NOMO-1 treated with dmso at 0.1 percent for 144 hours (cell line): Measurements from ENCODE around the gene SLC25A13.

Experiments
- DNase-seq: peaks from one replicate; lab custom pipeline; 2025; ENCODE audit not compliant: unreplicated experiment; lab: John Stamatoyannopoulos, UW

Gene SLC25A13

DNA sequence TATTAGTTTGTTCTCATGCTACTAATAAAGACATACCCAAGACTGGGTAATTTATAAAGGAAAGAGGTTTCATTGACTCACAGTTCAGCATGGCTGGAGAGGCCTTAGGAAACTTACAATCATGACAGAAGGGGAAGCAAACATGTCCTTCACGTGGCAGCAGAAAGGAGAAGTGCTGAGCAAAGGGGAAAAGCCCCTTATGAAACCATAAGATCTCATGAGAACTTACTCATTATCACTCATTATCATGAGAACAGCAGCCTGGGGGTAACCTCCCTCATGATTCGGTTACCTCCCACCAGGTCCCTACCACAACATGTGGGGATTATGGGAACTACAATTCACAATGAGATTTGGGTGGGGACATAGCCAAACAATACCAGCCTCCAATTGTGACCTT, 4.9 kb upstream of the SLC25A13 start:
- peak; percentile 73 for DNase-seq

DNA sequence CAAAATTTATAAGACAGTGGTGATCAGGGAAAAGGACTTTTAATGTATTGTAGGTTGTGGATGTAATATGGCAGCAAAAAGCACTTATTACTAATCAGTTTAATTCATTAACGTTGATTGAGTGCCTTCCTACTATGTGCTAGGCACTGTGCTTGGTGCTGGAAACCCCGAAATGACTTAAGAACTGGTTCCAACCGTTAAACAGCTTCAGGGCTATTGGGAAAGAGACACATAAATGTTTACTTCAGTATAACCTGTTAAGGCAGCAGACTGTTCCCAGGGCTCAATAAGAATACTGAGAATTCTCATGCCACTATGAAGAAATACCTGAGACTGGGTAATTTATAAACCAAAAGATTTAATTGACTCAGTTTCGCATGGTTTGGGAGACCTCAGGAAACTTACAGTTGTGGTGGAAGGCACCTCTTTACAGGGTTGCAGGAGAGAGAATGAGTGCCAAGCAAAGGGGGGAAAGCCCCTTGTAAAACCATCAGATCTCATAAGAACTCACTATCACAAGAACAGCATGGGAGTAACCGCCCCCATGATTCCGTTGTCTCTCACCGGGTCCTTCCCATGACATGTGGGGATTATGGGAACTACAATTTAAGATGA, 1.1 kb upstream of the SLC25A13 start:
- DNase-seq = no peak

DNA sequence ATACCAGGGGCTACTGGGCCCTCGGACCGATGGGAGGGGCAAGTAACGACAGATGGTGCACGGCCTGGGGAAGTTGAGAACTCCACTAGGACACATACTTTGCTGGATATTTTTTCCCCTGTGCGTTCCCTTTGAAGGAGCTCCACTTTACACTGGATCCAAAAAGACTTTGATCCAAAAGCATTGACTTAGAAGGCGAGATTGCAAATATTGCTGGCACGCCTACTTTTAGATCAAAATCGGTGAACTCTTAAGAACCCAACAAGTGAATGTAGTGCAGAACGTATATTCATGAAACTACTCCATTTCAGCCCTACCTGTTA, 436 bp upstream of the SLC25A13 start:
- DNase-seq = no peak

DNA sequence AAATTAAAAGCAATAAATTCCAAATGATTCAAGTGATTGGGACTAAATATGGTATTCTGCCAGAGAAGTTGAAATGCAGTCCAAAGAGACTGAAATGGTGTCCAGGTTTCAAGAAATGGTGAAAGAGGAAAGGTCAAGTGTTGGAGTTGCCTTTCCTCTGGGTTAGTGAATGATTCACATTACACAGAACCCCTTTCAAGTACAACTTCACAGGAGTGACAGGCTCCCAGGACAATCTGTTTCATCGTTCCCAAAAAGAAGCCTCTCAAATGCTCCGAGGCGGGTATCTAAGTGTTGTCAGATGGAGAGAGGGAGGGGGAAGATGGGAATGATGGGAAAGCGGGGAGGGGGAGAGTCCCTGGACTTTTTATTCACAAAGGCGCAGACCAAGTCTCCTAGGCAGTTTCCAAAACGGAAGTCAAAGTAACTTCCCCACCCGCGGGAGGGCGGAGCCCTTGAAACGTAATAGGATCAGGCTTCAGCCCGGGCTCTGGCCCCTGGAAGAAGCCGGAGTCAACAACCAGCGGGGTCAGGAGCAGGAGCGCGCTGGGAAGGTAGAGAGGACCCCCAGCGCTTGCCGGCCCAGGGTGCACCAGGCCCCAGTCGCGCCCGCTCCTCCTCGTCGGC, 754 bp downstream of the SLC25A13 start:
- DNase-seq = peak; percentile 96

DNA sequence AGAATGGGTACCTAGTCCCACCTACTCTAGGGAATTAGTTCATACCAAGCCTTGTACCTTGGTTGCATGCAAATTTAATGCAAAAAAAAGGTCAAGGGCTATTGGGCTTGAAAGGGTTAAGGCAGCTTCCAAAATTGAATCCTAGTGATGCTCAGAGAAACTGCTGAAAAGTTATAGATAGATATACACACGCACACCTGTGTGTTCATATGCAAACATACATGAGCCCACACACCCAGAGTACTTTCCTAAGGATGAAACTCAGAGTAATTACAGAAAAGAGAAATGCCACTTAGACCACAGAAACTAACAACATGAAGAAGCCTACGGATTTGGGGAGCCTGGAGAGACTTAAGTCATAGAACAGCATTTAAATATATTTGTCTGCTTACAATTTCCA, 1.5 kb downstream of the SLC25A13 start:
- peak; percentile 58 for DNase-seq

DNA sequence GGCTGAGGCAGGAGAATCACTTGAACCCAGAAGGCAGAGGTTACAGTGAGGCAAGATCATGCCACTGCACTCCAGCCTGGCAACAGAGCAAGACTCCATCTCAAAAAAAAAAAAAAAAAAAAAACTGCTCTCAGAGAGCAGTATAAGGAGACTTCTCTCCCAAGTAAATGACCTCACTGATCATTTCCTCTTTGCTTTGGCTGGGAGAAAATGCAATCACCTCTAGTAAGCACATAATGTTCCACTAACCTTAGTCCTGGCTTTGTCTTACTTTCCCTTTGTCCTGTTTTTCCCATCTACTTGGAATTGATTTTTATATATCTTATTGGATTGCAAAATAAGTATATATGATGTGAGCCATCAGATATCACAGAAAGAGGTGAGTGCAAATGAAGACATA, 2.5 kb downstream of the SLC25A13 start:
- DNase-seq = no peak

DNA sequence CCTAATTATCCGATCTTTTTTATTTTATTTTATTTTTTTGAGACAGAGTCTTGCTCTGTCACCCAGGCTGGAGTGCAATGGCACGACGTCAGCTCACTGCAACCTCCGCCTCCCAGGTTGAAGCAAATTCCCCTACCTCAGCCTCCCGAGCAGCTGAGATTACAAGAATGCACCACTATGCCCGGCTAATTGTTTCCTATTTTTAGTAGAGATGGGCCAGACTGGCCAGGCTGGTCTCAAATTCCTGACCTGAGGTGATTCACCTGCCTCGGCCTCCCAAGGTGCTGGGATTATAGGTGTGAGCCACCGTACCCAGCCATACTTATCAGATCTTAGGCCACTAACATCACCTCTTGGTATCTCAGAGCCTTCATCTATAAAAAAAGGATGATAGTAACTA, 4.9 kb downstream of the SLC25A13 start:
- DNase-seq = no peak

DNA sequence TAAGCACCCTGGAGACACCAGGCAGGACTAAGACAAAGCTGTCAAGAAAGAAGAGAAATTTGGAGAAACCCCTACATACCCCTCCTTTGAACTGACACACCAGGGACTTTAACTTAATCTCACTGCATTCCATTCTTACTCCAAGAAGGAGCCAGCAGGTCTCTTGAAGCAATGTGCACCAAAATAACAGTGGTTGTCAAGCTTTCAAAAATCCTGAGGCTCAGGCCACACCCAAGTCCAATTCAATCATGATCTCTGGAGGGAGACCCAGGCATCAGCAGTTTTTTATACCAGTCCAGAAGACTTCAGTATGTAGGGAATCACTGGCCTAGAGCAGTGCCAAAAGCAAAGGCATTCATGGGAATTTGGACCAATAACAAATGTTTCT, 6.8 kb downstream of the SLC25A13 start:
- no peak for DNase-seq

DNA sequence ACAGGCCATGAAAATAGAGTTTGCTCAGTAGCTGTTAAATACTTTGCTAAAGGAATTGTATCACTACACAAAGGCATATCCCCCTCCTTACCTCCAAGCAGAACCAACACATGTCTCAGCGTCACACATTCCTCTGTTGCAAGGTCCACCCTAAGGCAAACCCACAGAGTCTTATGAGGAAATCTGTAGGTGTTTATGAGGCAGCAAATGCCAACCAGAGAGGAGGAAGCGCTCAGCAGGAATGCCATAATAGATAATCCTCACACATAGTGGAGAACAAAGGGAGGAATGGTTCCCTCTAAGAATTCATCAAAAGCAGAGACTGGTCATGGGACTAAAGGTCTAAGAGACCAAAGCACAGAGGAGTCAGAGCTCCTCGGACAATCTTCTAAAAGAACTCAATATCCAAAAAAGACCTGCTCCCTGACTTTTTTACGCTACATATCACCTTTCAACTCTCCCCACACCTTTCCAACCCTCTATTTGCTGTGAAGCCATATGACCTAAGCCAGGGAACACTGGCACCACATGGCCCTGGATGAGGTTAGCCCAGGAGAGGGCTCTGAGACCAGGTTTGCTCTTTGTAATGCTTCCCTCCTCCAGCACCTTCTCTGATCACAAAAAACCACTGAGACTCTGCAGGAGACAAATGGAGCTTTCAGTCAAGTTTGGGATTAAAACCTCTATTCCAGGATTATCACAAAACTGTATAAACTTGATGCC, 7.3 kb downstream of the SLC25A13 start:
- peak; percentile 3 for DNase-seq

DNA sequence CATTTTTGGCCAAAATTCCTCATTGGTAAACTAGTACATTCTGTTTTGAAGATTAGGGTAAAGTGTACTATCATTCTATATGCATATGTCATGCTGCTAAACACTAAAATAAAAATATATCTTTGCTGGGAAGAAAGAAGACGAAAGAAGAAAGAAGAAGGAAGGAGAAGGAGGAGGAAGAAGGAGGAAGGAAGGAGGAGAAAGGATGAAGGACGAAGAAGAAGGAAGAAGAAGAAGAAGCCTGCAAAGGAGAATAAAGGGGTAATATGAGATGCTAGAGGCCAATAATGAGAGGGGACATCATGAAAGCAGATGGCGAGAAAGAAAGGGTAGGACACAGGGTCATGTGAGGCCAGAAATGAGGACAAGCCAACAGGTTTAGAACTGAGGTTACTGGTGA, 8.0 kb downstream of the SLC25A13 start:
- DNase-seq = no peak

DNA sequence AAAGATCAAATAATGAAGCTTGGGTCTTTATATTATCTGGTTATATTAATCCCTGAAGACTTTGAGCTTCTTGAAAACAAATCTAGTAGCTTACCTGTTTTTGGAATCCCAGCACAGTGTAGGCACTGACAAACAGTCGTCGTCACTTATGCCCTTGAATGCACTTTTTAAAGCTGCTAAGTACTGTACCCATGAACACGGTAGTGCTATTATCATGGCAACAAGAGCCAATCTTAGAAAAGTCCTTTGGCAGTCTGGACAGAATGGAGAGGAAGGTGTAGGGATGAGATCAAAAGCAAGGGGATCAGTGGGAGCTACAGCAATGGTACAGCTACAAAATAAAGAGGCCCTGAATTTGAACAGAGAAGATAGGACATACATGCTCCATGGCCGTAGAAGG, 9.4 kb downstream of the SLC25A13 start:
- no peak for DNase-seq

DNA sequence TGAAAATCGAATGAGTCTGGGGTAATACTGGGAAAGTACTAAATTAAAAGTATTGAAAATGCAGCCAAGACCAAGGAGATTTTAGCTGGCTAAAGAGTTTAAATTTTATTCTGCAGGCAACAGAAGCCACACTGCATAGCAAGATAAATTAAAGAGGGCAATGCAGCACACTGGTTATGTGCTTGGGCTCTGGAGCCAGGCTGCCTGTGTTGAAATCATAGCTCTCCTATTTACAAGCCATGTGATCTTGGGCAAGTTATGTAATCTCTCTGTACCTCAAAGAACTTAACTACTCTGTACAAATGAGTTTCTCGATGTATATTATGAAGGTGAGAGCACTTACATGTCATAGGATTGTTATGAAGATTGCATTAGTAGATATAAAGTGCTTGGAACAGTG, 9.9 kb downstream of the SLC25A13 start:
- DNase-seq = peak; percentile 92

DNA sequence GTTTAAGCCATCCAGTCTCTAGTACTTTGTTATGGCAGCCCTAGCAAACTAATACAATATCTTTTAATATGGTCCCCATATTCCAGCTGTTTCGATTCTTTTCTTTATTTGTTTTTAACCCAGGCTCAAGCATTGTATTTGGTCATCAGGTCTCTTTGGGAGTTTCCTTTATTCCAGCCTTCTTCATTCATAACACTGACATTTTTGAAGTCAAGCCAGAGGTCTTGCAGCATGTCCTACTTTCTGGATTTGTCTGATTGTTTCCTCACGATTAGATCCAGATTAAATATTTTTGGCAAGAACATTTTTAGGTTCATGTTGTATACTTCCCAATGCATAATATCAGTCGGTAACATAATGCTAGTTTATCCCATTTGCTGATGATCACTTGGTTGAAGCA, 11.8 kb downstream of the SLC25A13 start:
- no peak for DNase-seq

DNA sequence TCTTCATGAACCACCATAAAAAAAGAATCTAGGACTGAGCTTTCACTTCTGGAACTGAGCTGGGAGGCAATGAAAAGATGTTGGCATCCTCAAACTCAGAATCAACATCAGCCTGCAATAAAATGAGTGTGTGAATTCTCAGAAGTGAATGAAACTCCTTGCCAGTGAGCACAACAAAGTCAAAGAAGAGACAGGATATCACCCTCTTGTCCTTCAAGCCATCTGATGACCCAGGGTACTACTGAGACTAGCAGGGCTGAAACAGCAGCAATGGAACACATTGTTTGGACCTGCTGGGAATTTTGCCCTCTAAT, 13.0 kb downstream of the SLC25A13 start:
- DNase-seq = no peak

DNA sequence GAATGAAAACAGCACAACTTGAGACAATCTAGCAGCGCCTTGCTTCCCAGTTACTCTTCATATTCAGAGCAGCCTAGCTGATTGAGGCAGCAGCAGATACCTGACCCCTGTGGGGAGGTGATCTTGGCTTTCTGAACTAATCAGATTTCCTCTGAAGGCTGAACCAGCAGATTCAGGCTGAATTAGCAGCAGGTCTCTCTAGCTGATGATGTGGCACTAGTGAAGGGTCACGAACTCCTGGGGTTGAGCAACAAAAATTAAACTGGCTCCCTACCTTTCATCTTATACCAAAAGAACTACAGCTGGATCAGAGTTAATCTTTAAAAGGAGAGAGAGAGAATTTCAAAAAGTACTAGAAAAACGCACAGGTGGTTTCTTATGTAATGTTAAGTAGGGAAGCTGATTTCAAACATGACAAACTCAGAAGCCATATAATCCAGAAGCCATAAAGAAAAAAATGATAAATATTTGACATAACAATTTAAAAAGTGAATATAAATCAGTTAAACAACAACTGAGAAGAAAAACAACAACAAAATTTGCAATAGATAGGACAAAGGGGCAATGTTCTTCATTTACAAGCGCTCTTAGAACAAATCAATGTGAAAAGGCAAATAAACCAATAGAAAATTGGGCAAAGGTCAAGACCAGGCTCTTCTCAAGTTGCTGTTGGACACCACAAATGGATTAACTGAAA, 13.5 kb downstream of the SLC25A13 start:
- no peak for DNase-seq

DNA sequence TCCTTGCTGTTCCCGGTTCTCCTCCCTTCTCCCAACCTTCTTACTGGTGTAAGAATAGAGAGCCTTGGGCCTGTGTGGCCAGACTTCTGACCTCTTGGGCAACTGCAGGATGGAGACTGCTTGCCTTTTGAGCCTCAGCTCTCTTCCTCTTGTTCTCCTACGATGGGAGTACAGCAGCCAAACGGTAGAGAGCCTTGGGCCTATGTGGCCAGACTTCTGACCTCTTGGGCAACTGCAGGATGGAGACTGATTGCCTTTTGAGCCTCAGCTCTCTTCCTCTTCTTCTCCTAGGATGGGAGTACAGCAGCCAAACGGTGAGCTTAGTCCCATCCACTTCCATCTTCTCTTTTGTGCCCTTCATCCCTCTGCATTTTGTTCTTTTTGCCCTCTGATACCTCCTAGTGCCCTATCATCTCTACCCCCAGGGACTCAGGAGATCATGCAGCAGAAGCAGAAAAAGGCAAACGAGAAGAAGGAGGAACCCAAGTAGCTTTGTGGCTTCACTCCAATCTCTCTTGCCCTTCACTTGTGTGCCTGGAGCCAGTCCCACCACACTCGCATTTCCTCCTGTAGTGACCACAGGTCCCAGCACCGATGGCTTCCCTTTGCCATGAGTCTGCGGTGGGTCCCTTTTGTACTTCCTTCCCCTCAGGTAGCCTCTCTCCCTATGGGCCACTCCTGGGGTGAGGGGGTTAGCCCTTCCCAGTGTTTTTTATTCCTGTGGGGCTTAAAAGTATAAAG, 15.3 kb downstream of the SLC25A13 start:
- DNase-seq = peak; percentile 89

DNA sequence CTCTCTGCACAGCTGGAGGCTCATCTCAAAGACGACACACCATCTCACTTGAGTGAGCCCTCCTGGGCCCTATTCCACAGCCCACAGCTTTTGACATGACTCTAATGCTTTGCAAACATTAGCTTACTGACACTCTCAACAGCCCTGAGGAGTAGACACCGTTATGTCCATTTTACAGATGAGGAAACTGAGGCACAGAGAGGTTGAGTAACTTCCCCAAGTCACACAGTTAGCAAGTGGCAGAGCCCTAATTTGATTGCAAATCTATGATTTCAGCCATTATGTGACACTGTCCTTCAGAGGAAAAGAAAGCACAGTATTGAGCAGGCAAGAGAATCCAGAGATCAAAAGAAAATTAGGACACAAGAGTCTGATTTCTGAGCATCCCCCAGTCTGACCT, 16.0 kb downstream of the SLC25A13 start:
- no peak for DNase-seq

DNA sequence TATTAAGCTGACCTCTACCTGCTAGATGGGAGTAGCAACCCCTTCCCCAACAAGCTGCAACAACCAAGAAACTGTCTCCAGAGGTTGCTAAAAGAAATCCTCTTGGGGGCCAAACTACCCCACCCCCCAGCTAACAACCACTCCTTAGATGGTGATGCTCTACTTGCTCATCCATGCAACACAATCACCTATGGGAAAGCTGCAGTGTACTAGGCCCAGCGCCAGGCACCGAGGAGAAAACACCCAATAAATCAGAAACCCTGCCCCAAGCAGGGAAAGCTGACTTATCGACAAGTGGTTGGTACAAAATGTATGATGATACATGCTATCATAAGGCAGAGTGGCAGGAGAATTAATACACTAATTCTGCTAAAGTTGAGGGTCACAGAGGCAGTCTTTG, 17.3 kb downstream of the SLC25A13 start:
- no peak for DNase-seq

DNA sequence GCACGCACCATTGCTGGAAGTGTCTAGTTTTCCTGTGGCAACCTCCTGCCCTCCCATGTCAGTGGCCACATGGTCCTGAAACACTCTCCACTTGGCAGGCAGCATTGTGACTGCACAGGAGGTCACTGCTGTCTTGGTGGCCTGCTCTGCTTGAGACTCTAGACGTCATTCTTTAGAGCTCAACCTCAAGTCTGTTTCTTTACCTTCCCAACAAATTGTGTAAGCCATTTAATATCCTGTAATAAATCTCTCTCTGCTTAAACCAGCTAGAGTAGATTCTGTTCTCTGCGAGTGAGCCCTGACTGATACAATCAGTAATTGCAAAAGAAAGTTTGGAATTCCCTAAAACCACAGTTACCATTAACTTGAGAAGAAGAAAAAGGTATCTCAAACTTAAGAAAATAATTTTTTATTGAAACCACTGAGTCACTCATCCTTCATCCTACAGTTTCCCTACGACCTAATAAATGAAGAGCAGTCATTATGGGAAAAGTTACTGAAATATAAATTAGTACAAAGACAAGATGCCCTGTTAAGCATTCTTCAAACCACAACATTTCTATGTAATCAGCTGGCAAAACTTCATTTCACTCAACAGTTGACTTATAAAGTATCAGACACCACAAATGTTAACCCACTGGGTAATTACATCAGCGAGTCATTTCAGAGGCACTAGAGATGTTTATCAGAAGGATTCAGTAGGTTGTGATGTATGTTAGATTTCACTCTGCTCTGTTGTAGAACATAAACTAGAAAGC, 18.0 kb downstream of the SLC25A13 start:
- DNase-seq = peak; percentile 14

DNA sequence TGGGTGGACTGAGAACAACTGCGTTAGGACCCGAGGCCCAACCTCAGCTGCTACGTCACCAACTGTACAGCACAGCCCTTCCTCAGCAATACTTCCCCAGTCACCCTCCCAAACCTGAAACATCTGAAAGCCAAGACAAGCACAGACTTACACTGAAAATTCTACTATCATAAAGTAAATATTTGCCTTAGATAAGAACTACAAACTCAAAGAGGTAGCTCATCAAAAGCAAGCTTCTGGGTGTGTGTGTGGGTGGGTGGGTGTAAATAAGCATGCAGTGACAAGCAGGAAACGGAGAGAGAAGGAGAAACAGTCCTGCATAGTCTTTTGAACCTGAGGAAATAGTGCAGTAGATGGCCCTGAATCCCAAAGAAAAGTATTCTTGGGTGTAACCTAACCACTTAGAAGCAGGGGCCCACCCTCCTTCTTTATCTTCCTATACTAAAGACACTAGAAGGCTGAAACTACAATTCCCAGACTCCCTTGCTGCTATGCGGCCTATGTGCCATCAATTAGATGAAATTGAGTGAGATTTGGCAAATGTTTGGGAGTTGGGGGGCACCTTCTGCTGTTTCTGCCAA, 18.7 kb downstream of the SLC25A13 start:
- no peak for DNase-seq

DNA sequence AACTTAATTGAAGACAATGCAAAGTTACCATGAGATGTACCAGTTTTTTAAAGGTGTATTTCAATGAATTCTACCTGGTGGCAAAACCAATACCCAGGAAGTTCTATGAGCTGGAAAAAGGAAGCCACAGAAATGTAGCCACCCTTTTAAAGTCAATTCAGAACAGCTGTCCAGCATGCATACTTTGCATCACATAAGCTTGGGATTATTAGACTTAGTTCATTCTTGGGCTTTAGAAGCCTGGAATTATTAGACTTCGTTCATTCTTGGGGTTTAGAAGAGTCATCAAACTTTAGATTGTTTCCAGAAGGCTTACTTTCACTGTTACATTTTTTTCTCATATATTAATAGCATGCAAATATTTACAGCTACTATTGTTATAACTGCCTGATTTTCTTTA, 20.9 kb downstream of the SLC25A13 start:
- DNase-seq = no peak
